SK-N-SH (cell line): Measurements from ENCODE around the gene TACR2. TPM values are rescaled to one million over a fixed set of nuclear protein-coding genes. Genes with fewer than 3 reads are reported as not detected.

Experiments used
- CTCF ChIA-PET: fragments of 300-600, 350-600 bp; formaldehyde crosslinking; extraction: SDS; loops from one replicate; lab custom pipeline; 2021; lab: Yijun Ruan, JAX
- POLR2A ChIA-PET: fragments of 350-600 bp; sonication (Branson Sonifier 250); formaldehyde crosslinking; extraction: SDS; loops from one replicate; lab custom pipeline; 2020; ENCODE audit warnings: antibody characterized with exemption, inconsistent platforms; lab: Yijun Ruan, JAX
- DNase-seq: peaks from one replicate; pipeline ENCODE4 v3.0.0; 2012
- H2AFZ ChIP-seq: fragments of 200-600 bp; sonication (generic); 2 replicates; pipeline ENCODE4 v1.8.1; 2016; ENCODE audit warnings: antibody characterized with exemption, mild to moderate bottlenecking, low read depth
- H3F3A ChIP-seq: fragments of 200-600 bp; sonication (generic); replicated peaks from 2 replicates; pipeline ENCODE3; 2016; ENCODE audit warnings: antibody characterized with exemption, mild to moderate bottlenecking; ENCODE audit not compliant: insufficient read depth
- H3K27ac ChIP-seq, 2 experiments: fragments of 200-500 bp in 1 of 2; fragments of 200-600 bp in 1 of 2; sonication (Bioruptor generic) in 1 of 2; sonication (generic), shearing (Covaris generic) in 1 of 2; 2 replicates each; pipeline versions ENCODE4 v1.5.1 to v1.6.1; 2014 to 2016; ENCODE audit warnings: low read depth in 2 of 2, inconsistent platforms in 1 of 2, low read length in 1 of 2, mild to moderate bottlenecking in 1 of 2, mixed read lengths in 1 of 2
- H3K27me3 ChIP-seq: fragments of 200-600 bp; sonication (generic), shearing (Covaris generic); 2 replicates; pipeline ENCODE4 v1.6.1; 2016; ENCODE audit warnings: mixed run types; ENCODE audit not compliant: insufficient read depth
- H3K36me3 ChIP-seq, 2 experiments: fragments of 200-500 bp in 1 of 2; fragments of 200-600 bp in 1 of 2; sonication (Bioruptor generic) in 1 of 2; sonication (generic) in 1 of 2; replicated peaks in 1 of 2; 2 replicates each; pipeline versions ENCODE3 to v1.5.1; 2014 to 2016; ENCODE audit warnings: low read length in 1 of 2, mild to moderate bottlenecking in 1 of 2; ENCODE audit not compliant: insufficient read depth in 2 of 2, control insufficient read depth in 1 of 2
- H3K4me1 ChIP-seq, 2 experiments: fragments of 200-500 bp in 1 of 2; fragments of 200-600 bp in 1 of 2; sonication (Bioruptor generic) in 1 of 2; sonication (generic), shearing (Covaris generic) in 1 of 2; 2 replicates each; pipeline versions ENCODE4 v1.5.1 to v1.6.1; 2014 to 2016; ENCODE audit warnings: low read depth in 1 of 2, low read length in 1 of 2, mixed run types in 1 of 2; ENCODE audit not compliant: insufficient read depth in 2 of 2, control insufficient read depth in 1 of 2
- H3K4me2 ChIP-seq: fragments of 200-600 bp; sonication (generic), shearing (Covaris generic); 2 replicates; pipeline ENCODE4 v1.6.1; 2017; ENCODE audit warnings: mixed run types
- H3K4me3 ChIP-seq, 2 experiments: fragments of 200-500 bp in 1 of 2; fragments of 200-600 bp in 1 of 2; sonication (Bioruptor generic) in 1 of 2; sonication (generic), shearing (Covaris generic) in 1 of 2; 2 replicates each; pipeline versions ENCODE4 v1.5.1 to v1.8.1; 2014 to 2016; ENCODE audit warnings: low read depth in 2 of 2, inconsistent platforms in 1 of 2, low read length in 1 of 2, mild to moderate bottlenecking in 1 of 2, mixed read lengths in 1 of 2, moderate library complexity in 1 of 2
- H3K79me2 ChIP-seq: fragments of 200-600 bp; sonication (generic); 2 replicates; pipeline ENCODE4 v1.8.1; 2017; ENCODE audit warnings: mild to moderate bottlenecking; ENCODE audit not compliant: insufficient read depth
- H3K9ac ChIP-seq: fragments of 200-600 bp; sonication (generic); 2 replicates; pipeline ENCODE4 v1.6.1; 2017; ENCODE audit warnings: mixed run types
- H3K9me2 ChIP-seq: fragments of 200-600 bp; sonication (generic); 2 replicates; pipeline ENCODE4 v1.6.1; 2017; ENCODE audit warnings: mixed run types
- H3K9me3 ChIP-seq: fragments of 200-600 bp; sonication (generic); 2 replicates; pipeline ENCODE4 v1.6.1; 2017; ENCODE audit warnings: mixed run types, mild to moderate bottlenecking, moderate library complexity
- H4K20me1 ChIP-seq: fragments of 200-600 bp; sonication (generic); 2 replicates; pipeline ENCODE4 v1.6.1; 2017; ENCODE audit warnings: mild to moderate bottlenecking, mixed run types; ENCODE audit not compliant: insufficient read depth
- ELF1 ChIP-seq: IDR thresholded peaks from 2 replicates; pipeline ENCODE4 v1.4.0; 2012
- EP300 ChIP-seq, 2 experiments: IDR thresholded peaks; 2 replicates each; pipeline versions ENCODE4 v1.4.0 to v1.6.1; 2012; ENCODE audit warnings: borderline replicate concordance in 1 of 2, low read depth in 1 of 2, low read length in 1 of 2
- EZH2phosphoT487 ChIP-seq: fragments of 200-600 bp; sonication (generic); IDR thresholded peaks from 2 replicates; pipeline ENCODE4 v1.6.1; 2017; ENCODE audit warnings: low read depth, mixed run types, mild to moderate bottlenecking, antibody characterized with exemption, moderate library complexity, borderline replicate concordance
- FOSL2 ChIP-seq: IDR thresholded peaks from 2 replicates; pipeline ENCODE4 v1.4.0; 2012; ENCODE audit warnings: low read depth, mild to moderate bottlenecking, moderate library complexity, borderline replicate concordance
- FOXJ3 ChIP-seq: sonication (generic); formaldehyde crosslinking; IDR thresholded peaks from 2 replicates; pipeline ENCODE4 v1.5.1; 2020; ENCODE audit warnings: mild to moderate bottlenecking, missing genetic modification reagents
- GATA2 ChIP-seq: sonication (generic); formaldehyde crosslinking; IDR thresholded peaks from 2 replicates; pipeline ENCODE4 v1.5.0; 2020; ENCODE audit warnings: mild to moderate bottlenecking, missing genetic modification reagents
- NRF1 ChIP-seq: IDR thresholded peaks from 2 replicates; pipeline ENCODE4 v1.6.1; 2012; ENCODE audit warnings: low read depth, mild to moderate bottlenecking, low read length
- POLR2AphosphoS5 ChIP-seq: IDR thresholded peaks from 2 replicates; pipeline ENCODE4 v1.6.1; 2012; ENCODE audit warnings: low read depth, low read length
- RAD21 ChIP-seq: IDR thresholded peaks from 2 replicates; pipeline ENCODE4 v1.6.1; 2012; ENCODE audit warnings: mild to moderate bottlenecking, low read length
- RFX5 ChIP-seq: IDR thresholded peaks from 2 replicates; pipeline ENCODE4 v1.6.1; 2012; ENCODE audit warnings: mild to moderate bottlenecking, improper control_type of control experiment, low read length
- SMC3 ChIP-seq: IDR thresholded peaks from 2 replicates; pipeline ENCODE4 v1.6.1; 2012; ENCODE audit warnings: low read depth, low read length, improper control_type of control experiment
- TCF12 ChIP-seq: IDR thresholded peaks from 2 replicates; pipeline ENCODE4 v1.4.0; 2012
- TEAD4 ChIP-seq: IDR thresholded peaks from 2 replicates; pipeline ENCODE4 v1.4.0; 2012; ENCODE audit warnings: mild to moderate bottlenecking, borderline replicate concordance; ENCODE audit not compliant: insufficient read depth
- WGBS: methylation state at CpG from one replicate; pipeline ENCODE4 v1.1.6; 2017; ENCODE audit warnings: low lambda C conversion rate; 5-methylcytosine and 5-hydroxymethylcytosine counted together
- polyA plus RNA-seq, 3 experiments: library from polyadenylated mRNA; depleted of rRNA; stranded (reverse); fragments of >200 nt; gene quantifications; 2 replicates each; pipeline ENCODE4 v1.2.3, GENCODE V29; 2012
- TF ChIP-seq, protein P1 (sequence below): fragments of 200-600 bp; sonication (generic); IDR thresholded peaks from 2 replicates; pipeline ENCODE4 v1.6.1; 2017; ENCODE audit warnings: antibody characterized with exemption, mild to moderate bottlenecking, moderate library complexity
- TF ChIP-seq, protein P2 (sequence below): IDR thresholded peaks from 2 replicates; pipeline ENCODE4 v1.4.0; 2012; ENCODE audit warnings: low read depth, borderline replicate concordance
- TF ChIP-seq, protein P3 (sequence below): IDR thresholded peaks from 2 replicates; pipeline ENCODE4 v1.6.1; 2012; ENCODE audit warnings: mild to moderate bottlenecking, low read depth, low read length, moderate library complexity
- TF ChIP-seq, protein P4 (sequence below): IDR thresholded peaks from 2 replicates; pipeline ENCODE4 v1.4.0; 2012; ENCODE audit warnings: low read depth, borderline replicate concordance

TACR2 gene
- polyA plus RNA-seq, 1 of the 3 experiments (the other 2 are of a cell fraction) = 0.02 TPM

DNA sequence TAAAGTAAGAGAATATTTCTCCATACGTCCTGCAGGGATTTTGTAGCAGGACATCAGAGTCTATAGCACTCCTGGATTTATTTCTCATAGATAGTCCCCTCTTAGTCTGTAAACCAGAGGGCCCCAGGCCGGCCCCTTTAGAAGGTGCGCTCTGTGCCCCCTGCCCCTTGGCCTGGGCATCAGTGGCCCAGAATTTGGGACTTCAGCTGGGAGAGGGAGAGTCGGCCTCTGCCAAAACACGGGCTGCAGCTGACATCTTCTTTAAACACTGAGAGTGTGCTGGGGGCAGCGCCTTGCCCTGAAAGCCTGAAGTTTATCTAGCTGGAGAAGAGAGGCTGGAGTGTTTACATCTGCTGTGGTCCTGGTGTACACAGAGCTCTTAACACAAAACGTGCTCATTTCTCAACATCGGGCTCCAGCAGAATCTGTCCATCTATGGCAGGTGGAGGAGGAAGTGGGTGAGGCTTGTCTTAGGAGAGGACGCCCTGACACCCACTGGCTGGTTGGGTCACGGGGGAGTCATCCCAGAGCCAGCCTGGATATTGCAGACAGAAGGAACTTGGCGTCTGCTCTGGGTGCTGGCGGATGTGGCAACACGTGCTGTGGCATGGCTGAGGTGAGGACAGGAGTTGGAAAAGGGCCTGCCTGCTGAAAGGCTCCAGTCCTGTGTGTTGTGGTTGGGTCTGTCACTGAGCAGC, 5.0 kb upstream of the TACR2 start:
- Histone ChIP-seq H3K4me2 (no peak overlapping the region), H3K4me3 (no peak overlapping the region), H3F3A (no peaks in the 10 kb centered on the region), H3K4me1 (no peaks in the 10 kb centered on the region), H3K27ac (no peak overlapping the region), H3K36me3 (no peaks in the 10 kb centered on the region), H2AFZ (no peak overlapping the region), H3K27me3 (no peaks in the 10 kb centered on the region; the same call in 1 of the 2 replicates), H3K9ac (no peak overlapping the region), H3K9me2 (no peaks in the 10 kb centered on the region), H3K9me3 (no peaks in the 10 kb centered on the region), H4K20me1 (no peaks in the 10 kb centered on the region), H3K79me2 (no peaks in the 10 kb centered on the region)
- ChIA-PET CTCF (interaction anchor here (0.8 to 4.9 kb wide), 5 partner anchors 9 to 94 kb away, joined by 3 to 22 read pairs (median 3); no protein-coding TSS in a partner anchor), POLR2A (no interaction called here)
- TF ChIP-seq GATA2 (no peak), RFX5 (no peak), TEAD4 (no peak), RAD21 (no peak), SMC3 (no peak), TCF12 (no peak), FOSL2 (no peak), NRF1 (no peak), FOXJ3 (CRISPR knock-in tag) (no peak), EP300 (IDR thresholded peaks at IDR 0.05; ENCODE audit: borderline replicate concordance in 1 of 2, low read depth in 1 of 2, low read length in 1 of 2) (no peak), EZH2phosphoT487 (no peak), ELF1 (no peak), POLR2AphosphoS5 (no peak)
- TF ChIP-seq, protein P1, sequence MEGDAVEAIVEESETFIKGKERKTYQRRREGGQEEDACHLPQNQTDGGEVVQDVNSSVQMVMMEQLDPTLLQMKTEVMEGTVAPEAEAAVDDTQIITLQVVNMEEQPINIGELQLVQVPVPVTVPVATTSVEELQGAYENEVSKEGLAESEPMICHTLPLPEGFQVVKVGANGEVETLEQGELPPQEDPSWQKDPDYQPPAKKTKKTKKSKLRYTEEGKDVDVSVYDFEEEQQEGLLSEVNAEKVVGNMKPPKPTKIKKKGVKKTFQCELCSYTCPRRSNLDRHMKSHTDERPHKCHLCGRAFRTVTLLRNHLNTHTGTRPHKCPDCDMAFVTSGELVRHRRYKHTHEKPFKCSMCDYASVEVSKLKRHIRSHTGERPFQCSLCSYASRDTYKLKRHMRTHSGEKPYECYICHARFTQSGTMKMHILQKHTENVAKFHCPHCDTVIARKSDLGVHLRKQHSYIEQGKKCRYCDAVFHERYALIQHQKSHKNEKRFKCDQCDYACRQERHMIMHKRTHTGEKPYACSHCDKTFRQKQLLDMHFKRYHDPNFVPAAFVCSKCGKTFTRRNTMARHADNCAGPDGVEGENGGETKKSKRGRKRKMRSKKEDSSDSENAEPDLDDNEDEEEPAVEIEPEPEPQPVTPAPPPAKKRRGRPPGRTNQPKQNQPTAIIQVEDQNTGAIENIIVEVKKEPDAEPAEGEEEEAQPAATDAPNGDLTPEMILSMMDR = no peak
- TF ChIP-seq, protein P2, sequence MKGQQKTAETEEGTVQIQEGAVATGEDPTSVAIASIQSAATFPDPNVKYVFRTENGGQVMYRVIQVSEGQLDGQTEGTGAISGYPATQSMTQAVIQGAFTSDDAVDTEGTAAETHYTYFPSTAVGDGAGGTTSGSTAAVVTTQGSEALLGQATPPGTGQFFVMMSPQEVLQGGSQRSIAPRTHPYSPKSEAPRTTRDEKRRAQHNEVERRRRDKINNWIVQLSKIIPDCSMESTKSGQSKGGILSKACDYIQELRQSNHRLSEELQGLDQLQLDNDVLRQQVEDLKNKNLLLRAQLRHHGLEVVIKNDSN = no peak
- TF ChIP-seq, protein P3, sequence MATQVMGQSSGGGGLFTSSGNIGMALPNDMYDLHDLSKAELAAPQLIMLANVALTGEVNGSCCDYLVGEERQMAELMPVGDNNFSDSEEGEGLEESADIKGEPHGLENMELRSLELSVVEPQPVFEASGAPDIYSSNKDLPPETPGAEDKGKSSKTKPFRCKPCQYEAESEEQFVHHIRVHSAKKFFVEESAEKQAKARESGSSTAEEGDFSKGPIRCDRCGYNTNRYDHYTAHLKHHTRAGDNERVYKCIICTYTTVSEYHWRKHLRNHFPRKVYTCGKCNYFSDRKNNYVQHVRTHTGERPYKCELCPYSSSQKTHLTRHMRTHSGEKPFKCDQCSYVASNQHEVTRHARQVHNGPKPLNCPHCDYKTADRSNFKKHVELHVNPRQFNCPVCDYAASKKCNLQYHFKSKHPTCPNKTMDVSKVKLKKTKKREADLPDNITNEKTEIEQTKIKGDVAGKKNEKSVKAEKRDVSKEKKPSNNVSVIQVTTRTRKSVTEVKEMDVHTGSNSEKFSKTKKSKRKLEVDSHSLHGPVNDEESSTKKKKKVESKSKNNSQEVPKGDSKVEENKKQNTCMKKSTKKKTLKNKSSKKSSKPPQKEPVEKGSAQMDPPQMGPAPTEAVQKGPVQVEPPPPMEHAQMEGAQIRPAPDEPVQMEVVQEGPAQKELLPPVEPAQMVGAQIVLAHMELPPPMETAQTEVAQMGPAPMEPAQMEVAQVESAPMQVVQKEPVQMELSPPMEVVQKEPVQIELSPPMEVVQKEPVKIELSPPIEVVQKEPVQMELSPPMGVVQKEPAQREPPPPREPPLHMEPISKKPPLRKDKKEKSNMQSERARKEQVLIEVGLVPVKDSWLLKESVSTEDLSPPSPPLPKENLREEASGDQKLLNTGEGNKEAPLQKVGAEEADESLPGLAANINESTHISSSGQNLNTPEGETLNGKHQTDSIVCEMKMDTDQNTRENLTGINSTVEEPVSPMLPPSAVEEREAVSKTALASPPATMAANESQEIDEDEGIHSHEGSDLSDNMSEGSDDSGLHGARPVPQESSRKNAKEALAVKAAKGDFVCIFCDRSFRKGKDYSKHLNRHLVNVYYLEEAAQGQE = no peak
- TF ChIP-seq, protein P4, sequence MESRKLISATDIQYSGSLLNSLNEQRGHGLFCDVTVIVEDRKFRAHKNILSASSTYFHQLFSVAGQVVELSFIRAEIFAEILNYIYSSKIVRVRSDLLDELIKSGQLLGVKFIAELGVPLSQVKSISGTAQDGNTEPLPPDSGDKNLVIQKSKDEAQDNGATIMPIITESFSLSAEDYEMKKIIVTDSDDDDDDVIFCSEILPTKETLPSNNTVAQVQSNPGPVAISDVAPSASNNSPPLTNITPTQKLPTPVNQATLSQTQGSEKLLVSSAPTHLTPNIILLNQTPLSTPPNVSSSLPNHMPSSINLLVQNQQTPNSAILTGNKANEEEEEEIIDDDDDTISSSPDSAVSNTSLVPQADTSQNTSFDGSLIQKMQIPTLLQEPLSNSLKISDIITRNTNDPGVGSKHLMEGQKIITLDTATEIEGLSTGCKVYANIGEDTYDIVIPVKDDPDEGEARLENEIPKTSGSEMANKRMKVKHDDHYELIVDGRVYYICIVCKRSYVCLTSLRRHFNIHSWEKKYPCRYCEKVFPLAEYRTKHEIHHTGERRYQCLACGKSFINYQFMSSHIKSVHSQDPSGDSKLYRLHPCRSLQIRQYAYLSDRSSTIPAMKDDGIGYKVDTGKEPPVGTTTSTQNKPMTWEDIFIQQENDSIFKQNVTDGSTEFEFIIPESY = no peak
- WGBS = 63% methylated on average over 9 of the region's 13 CpGs
- no peak for DNase-seq
